ENCODE data around the gene CFAP299. TPM values are rescaled to one million over a fixed set of nuclear protein-coding genes. Genes with fewer than 3 reads are reported as not detected.

Gene CFAP299
- total RNA-seq, 1 donor from 2014 or later: not detected

DNA sequence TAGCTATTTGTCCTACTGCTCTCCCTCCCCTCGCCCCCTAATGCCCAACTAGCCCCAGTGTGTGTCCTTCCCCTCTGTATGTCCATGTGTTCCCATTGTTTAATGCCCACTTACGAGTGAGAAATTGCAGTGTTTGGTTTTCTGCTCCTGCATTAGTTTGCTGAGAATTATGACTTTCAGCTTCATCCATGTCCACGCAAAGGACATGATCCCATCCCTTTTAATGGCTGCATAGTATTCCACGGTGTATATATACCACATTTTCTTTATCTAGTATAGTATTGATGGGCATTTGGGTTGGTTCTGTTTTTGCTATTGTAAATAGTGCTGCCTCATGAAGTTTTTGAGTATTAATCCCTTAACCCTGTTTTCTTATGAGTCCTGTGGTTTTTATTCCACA lies 33.6 kb upstream of the CFAP299 start:
- peaks cover 52% of the 10 kb centered on the region for H3K27me3 Mint-ChIP-seq (ENCODE audit: low read depth)
- DNase-seq (ENCODE audit: low read depth, low spot score): no peak
- TF ChIP-seq, protein P1, sequence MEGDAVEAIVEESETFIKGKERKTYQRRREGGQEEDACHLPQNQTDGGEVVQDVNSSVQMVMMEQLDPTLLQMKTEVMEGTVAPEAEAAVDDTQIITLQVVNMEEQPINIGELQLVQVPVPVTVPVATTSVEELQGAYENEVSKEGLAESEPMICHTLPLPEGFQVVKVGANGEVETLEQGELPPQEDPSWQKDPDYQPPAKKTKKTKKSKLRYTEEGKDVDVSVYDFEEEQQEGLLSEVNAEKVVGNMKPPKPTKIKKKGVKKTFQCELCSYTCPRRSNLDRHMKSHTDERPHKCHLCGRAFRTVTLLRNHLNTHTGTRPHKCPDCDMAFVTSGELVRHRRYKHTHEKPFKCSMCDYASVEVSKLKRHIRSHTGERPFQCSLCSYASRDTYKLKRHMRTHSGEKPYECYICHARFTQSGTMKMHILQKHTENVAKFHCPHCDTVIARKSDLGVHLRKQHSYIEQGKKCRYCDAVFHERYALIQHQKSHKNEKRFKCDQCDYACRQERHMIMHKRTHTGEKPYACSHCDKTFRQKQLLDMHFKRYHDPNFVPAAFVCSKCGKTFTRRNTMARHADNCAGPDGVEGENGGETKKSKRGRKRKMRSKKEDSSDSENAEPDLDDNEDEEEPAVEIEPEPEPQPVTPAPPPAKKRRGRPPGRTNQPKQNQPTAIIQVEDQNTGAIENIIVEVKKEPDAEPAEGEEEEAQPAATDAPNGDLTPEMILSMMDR (conservative IDR thresholded peaks at IDR 0.05): no peak
- H3K27ac Mint-ChIP-seq (ENCODE audit: unreplicated experiment): no peak overlapping the region
- H3K36me3 Mint-ChIP-seq (ENCODE audit: low read depth): no peaks in the 10 kb centered on the region
- no peak overlapping the region for H3K4me3 Mint-ChIP-seq
- H3K4me1 Mint-ChIP-seq: no peaks in the 10 kb centered on the region
- peaks cover 2% of the 10 kb centered on the region for H3K9me3 Mint-ChIP-seq

DNA sequence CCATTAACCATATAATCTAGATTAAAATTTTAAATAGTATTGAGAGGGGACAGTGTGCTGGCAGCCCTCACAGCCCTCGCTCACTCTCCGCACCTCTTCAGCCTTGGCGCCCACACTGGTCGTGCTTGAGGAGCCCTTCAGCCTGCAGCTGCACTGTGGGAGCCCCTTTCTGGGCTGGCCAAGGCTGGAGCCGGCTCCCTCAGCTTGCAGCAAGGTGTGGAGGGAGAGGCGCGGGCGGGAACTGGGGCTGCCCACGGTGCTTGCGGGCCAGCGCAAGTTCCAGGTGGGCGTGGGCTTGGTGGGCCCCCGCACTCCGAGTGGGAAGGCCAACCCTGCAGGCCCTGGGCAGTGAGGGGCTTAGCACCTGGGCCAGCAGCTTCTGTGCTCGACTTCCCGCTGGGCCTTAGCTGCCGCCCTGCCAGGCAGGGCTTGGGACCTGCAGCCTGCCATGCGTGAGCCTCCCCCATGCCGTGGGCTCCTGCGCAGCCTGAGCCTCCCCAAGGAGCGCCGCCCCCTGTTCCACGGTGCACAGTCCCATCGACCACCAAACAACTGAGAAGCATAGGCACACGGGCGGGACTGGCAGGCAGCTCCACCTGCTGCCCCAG lies 32.8 kb upstream of the CFAP299 start:
- Mint-ChIP-seq H3K4me3 (no peak overlapping the region), H3K36me3 (ENCODE audit: low read depth) (no peaks in the 10 kb centered on the region), H3K9me3 (peaks cover 2% of the 10 kb centered on the region), H3K27me3 (ENCODE audit: low read depth) (peaks cover 56% of the 10 kb centered on the region), H3K4me1 (no peaks in the 10 kb centered on the region), H3K27ac (ENCODE audit: unreplicated experiment) (no peak overlapping the region)
- DNase-seq (ENCODE audit: low read depth, low spot score): no peak
- TF ChIP-seq, protein P1 (conservative IDR thresholded peaks at IDR 0.05): no peak

DNA sequence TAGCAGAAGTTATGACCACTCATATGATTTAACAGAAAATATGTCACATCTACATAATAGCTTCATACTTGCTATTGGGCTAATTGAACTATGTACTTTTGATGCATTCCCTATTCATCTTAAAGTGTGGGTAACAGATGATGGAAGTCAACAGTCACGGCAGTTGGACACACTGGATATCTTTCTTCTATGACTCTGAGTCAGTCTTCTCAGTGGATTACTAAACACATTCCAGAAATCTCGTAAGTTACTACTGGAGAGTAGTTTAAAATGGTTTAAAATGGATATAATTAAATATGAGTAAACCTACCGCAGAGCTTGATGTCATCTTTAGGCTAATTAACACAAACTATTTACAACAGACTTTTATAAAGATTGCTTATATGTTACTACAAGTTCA lies 30.1 kb upstream of the CFAP299 start:
- H3K36me3 Mint-ChIP-seq (ENCODE audit: low read depth): no peaks in the 10 kb centered on the region
- TF ChIP-seq, protein P1 (conservative IDR thresholded peaks at IDR 0.05): no peak
- peaks cover 2% of the 10 kb centered on the region for H3K9me3 Mint-ChIP-seq
- no peak for DNase-seq (ENCODE audit: low read depth, low spot score)
- no peaks in the 10 kb centered on the region for H3K4me1 Mint-ChIP-seq
- no peak overlapping the region for H3K27ac Mint-ChIP-seq (ENCODE audit: unreplicated experiment)
- H3K27me3 Mint-ChIP-seq (ENCODE audit: low read depth): peaks cover 62% of the 10 kb centered on the region
- no peak overlapping the region for H3K4me3 Mint-ChIP-seq

DNA sequence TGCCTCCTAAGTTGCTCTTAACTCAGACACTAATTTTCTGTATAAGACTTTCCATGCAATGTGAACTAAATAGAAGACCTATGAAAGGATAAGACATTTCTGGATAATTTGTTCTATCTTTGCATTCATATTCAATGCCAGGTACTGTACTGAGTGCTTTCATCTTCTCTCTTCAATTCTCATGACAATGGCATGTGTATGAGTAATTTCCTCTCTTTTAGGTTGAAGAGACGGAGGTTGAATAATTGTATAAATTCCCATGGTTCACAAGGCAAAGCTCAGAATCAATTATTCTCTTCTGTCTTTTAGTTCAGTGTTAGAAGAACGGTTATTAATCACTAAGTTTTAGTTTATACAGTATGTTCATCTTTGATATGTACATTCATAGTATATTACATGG lies 29.3 kb upstream of the CFAP299 start:
- Mint-ChIP-seq H3K4me1 (no peaks in the 10 kb centered on the region), H3K9me3 (peaks cover 2% of the 10 kb centered on the region), H3K27ac (ENCODE audit: unreplicated experiment) (no peak overlapping the region), H3K36me3 (ENCODE audit: low read depth) (no peaks in the 10 kb centered on the region), H3K4me3 (no peak overlapping the region), H3K27me3 (ENCODE audit: low read depth) (peaks cover 60% of the 10 kb centered on the region)
- DNase-seq (ENCODE audit: low read depth, low spot score): no peak
- TF ChIP-seq, protein P1 (conservative IDR thresholded peaks at IDR 0.05): no peak

DNA sequence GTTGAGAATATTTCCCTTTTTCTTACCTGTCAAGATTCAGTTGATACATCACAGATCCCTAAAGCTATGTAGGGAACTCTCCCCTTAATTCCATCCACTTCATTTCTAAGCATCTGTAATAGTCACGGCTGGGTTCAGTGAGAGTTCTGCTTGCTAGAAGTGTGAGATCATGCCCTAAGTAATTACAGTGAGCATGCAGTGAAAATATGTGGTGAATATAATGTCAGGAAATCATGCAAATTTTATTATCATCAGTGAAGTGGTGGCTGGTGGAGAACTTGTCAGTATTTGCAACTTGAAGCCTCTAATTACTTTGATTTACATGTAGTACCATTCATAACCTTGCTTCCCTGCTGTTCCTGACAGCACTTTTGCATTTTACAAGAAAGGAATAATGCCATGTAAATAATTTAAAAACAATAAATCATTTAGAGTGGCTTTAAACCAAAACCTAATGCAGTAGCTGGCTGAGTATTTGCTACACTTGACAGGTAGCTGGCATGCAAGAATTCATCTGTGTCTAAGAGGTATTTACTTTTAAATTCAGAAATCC lies 28.3 kb upstream of the CFAP299 start:
- no peak overlapping the region for H3K4me3 Mint-ChIP-seq
- H3K4me1 Mint-ChIP-seq: no peaks in the 10 kb centered on the region
- peaks cover 69% of the 10 kb centered on the region for H3K27me3 Mint-ChIP-seq (ENCODE audit: low read depth)
- H3K27ac Mint-ChIP-seq (ENCODE audit: unreplicated experiment): no peak overlapping the region
- TF ChIP-seq, protein P1 (conservative IDR thresholded peaks at IDR 0.05): no peak
- DNase-seq (ENCODE audit: low read depth, low spot score): no peak
- no peaks in the 10 kb centered on the region for H3K36me3 Mint-ChIP-seq (ENCODE audit: low read depth)
- no peaks in the 10 kb centered on the region for H3K9me3 Mint-ChIP-seq

Data from neural crest cell (in vitro differentiated cells).